Hepatocyte (in vitro differentiated cells): ENCODE data around the gene LRBA.

ENCODE experiments used
- CTCF ChIP-seq: fragments of 200-600 bp; sonication (generic); IDR thresholded peaks from 2 replicates; pipeline ENCODE4 v1.5.1; 2016; ENCODE audit warnings: antibody characterized with exemption, mild to moderate bottlenecking; ENCODE audit not compliant: poor library complexity
- EZH2 ChIP-seq: fragments of 200-600 bp; sonication (generic); IDR thresholded peaks from 2 replicates; pipeline ENCODE4 v1.6.1; 2016; ENCODE audit warnings: antibody characterized with exemption, mild to moderate bottlenecking, borderline replicate concordance
- EZH2phosphoT487 ChIP-seq: fragments of 200-600 bp; sonication (generic); IDR thresholded peaks from one replicate; pipeline ENCODE4 v1.6.1; 2018; ENCODE audit warnings: antibody characterized with exemption, mild to moderate bottlenecking, low read depth, moderate library complexity; ENCODE audit not compliant: unreplicated experiment, severe bottlenecking

- TF ChIP-seq CTCF (no peak), EZH2phosphoT487 (no peak), EZH2 (no peak)
Observed at GRCh38 chr4:150794706-150795105, 220.4 kb downstream of the LRBA start.
